SK-N-SH (cell line): Measurements from ENCODE around the gene CD86. TPM values are rescaled to one million over a fixed set of nuclear protein-coding genes. Genes with fewer than 3 reads are reported as not detected.

Experiments
- CTCF ChIA-PET: fragments of 300-600, 350-600 bp; formaldehyde crosslinking; extraction: SDS; loops from one replicate; lab custom pipeline; 2021; lab: Yijun Ruan, JAX
- POLR2A ChIA-PET: fragments of 350-600 bp; sonication (Branson Sonifier 250); formaldehyde crosslinking; extraction: SDS; loops from one replicate; lab custom pipeline; 2020; ENCODE audit warnings: antibody characterized with exemption, inconsistent platforms; lab: Yijun Ruan, JAX
- DNase-seq: peaks from one replicate; pipeline ENCODE4 v3.0.0; 2012
- H2AFZ ChIP-seq: fragments of 200-600 bp; sonication (generic); 2 replicates; pipeline ENCODE4 v1.8.1; 2016; ENCODE audit warnings: antibody characterized with exemption, mild to moderate bottlenecking, low read depth
- H3F3A ChIP-seq: fragments of 200-600 bp; sonication (generic); replicated peaks from 2 replicates; pipeline ENCODE3; 2016; ENCODE audit warnings: antibody characterized with exemption, mild to moderate bottlenecking; ENCODE audit not compliant: insufficient read depth
- H3K27ac ChIP-seq, 2 experiments: fragments of 200-500 bp in 1 of 2; fragments of 200-600 bp in 1 of 2; sonication (Bioruptor generic) in 1 of 2; sonication (generic), shearing (Covaris generic) in 1 of 2; 2 replicates each; pipeline versions ENCODE4 v1.5.1 to v1.6.1; 2014 to 2016; ENCODE audit warnings: low read depth in 2 of 2, inconsistent platforms in 1 of 2, low read length in 1 of 2, mild to moderate bottlenecking in 1 of 2, mixed read lengths in 1 of 2
- H3K27me3 ChIP-seq: fragments of 200-600 bp; sonication (generic), shearing (Covaris generic); 2 replicates; pipeline ENCODE4 v1.6.1; 2016; ENCODE audit warnings: mixed run types; ENCODE audit not compliant: insufficient read depth
- H3K36me3 ChIP-seq, 2 experiments: fragments of 200-500 bp in 1 of 2; fragments of 200-600 bp in 1 of 2; sonication (Bioruptor generic) in 1 of 2; sonication (generic) in 1 of 2; replicated peaks in 1 of 2; 2 replicates each; pipeline versions ENCODE3 to v1.5.1; 2014 to 2016; ENCODE audit warnings: low read length in 1 of 2, mild to moderate bottlenecking in 1 of 2; ENCODE audit not compliant: insufficient read depth in 2 of 2, control insufficient read depth in 1 of 2
- H3K4me1 ChIP-seq, 2 experiments: fragments of 200-500 bp in 1 of 2; fragments of 200-600 bp in 1 of 2; sonication (Bioruptor generic) in 1 of 2; sonication (generic), shearing (Covaris generic) in 1 of 2; 2 replicates each; pipeline versions ENCODE4 v1.5.1 to v1.6.1; 2014 to 2016; ENCODE audit warnings: low read depth in 1 of 2, low read length in 1 of 2, mixed run types in 1 of 2; ENCODE audit not compliant: insufficient read depth in 2 of 2, control insufficient read depth in 1 of 2
- H3K4me2 ChIP-seq: fragments of 200-600 bp; sonication (generic), shearing (Covaris generic); 2 replicates; pipeline ENCODE4 v1.6.1; 2017; ENCODE audit warnings: mixed run types
- H3K4me3 ChIP-seq, 2 experiments: fragments of 200-500 bp in 1 of 2; fragments of 200-600 bp in 1 of 2; sonication (Bioruptor generic) in 1 of 2; sonication (generic), shearing (Covaris generic) in 1 of 2; 2 replicates each; pipeline versions ENCODE4 v1.5.1 to v1.8.1; 2014 to 2016; ENCODE audit warnings: low read depth in 2 of 2, inconsistent platforms in 1 of 2, low read length in 1 of 2, mild to moderate bottlenecking in 1 of 2, mixed read lengths in 1 of 2, moderate library complexity in 1 of 2
- H3K79me2 ChIP-seq: fragments of 200-600 bp; sonication (generic); 2 replicates; pipeline ENCODE4 v1.8.1; 2017; ENCODE audit warnings: mild to moderate bottlenecking; ENCODE audit not compliant: insufficient read depth
- H3K9ac ChIP-seq: fragments of 200-600 bp; sonication (generic); 2 replicates; pipeline ENCODE4 v1.6.1; 2017; ENCODE audit warnings: mixed run types
- H3K9me2 ChIP-seq: fragments of 200-600 bp; sonication (generic); 2 replicates; pipeline ENCODE4 v1.6.1; 2017; ENCODE audit warnings: mixed run types
- H3K9me3 ChIP-seq: fragments of 200-600 bp; sonication (generic); 2 replicates; pipeline ENCODE4 v1.6.1; 2017; ENCODE audit warnings: mixed run types, mild to moderate bottlenecking, moderate library complexity
- H4K20me1 ChIP-seq: fragments of 200-600 bp; sonication (generic); 2 replicates; pipeline ENCODE4 v1.6.1; 2017; ENCODE audit warnings: mild to moderate bottlenecking, mixed run types; ENCODE audit not compliant: insufficient read depth
- CHD2 ChIP-seq: fragments of 150-350 bp; IDR thresholded peaks from 2 replicates; pipeline ENCODE4 v1.6.1; 2018; ENCODE audit warnings: low read length; ENCODE audit not compliant: partially characterized antibody
- CTCF ChIP-seq: fragments of 200-600 bp; sonication (generic); IDR thresholded peaks from 2 replicates; pipeline ENCODE4 v1.6.1; 2017; ENCODE audit warnings: antibody characterized with exemption, mild to moderate bottlenecking, moderate library complexity
- EP300 ChIP-seq, 2 experiments: IDR thresholded peaks; 2 replicates each; pipeline versions ENCODE4 v1.4.0 to v1.6.1; 2012; ENCODE audit warnings: borderline replicate concordance in 1 of 2, low read depth in 1 of 2, low read length in 1 of 2
- FOSL2 ChIP-seq: IDR thresholded peaks from 2 replicates; pipeline ENCODE4 v1.4.0; 2012; ENCODE audit warnings: low read depth, mild to moderate bottlenecking, moderate library complexity, borderline replicate concordance
- GABPA ChIP-seq: IDR thresholded peaks from 2 replicates; pipeline ENCODE4 v1.4.0; 2012; ENCODE audit warnings: low read depth, mild to moderate bottlenecking
- GATA2 ChIP-seq: sonication (generic); formaldehyde crosslinking; IDR thresholded peaks from 2 replicates; pipeline ENCODE4 v1.5.0; 2020; ENCODE audit warnings: mild to moderate bottlenecking, missing genetic modification reagents
- MEF2A ChIP-seq: IDR thresholded peaks from 2 replicates; pipeline ENCODE4 v1.4.0; 2012; ENCODE audit warnings: low read depth, borderline replicate concordance
- MXI1 ChIP-seq: IDR thresholded peaks from 2 replicates; pipeline ENCODE4 v1.6.1; 2012; ENCODE audit warnings: mild to moderate bottlenecking, low read depth, low read length, improper control_type of control experiment
- NRF1 ChIP-seq: IDR thresholded peaks from 2 replicates; pipeline ENCODE4 v1.6.1; 2012; ENCODE audit warnings: low read depth, mild to moderate bottlenecking, low read length
- RCOR1 ChIP-seq: fragments of 150-350 bp; IDR thresholded peaks from 2 replicates; pipeline ENCODE4 v1.6.1; 2017; ENCODE audit warnings: antibody characterized with exemption, low read length
- RFX5 ChIP-seq: IDR thresholded peaks from 2 replicates; pipeline ENCODE4 v1.6.1; 2012; ENCODE audit warnings: mild to moderate bottlenecking, improper control_type of control experiment, low read length
- RXRA ChIP-seq: IDR thresholded peaks from 2 replicates; pipeline ENCODE4 v1.4.0; 2012; ENCODE audit warnings: low read depth, mild to moderate bottlenecking, borderline replicate concordance
- TCF12 ChIP-seq: IDR thresholded peaks from 2 replicates; pipeline ENCODE4 v1.4.0; 2012
- ZBTB33 ChIP-seq: IDR thresholded peaks from 2 replicates; pipeline ENCODE4 v1.4.0; 2012; ENCODE audit warnings: low read depth, borderline replicate concordance
- WGBS: methylation state at CpG from one replicate; pipeline ENCODE4 v1.1.6; 2017; ENCODE audit warnings: low lambda C conversion rate; 5-methylcytosine and 5-hydroxymethylcytosine counted together
- polyA plus RNA-seq, 3 experiments: library from polyadenylated mRNA; depleted of rRNA; stranded (reverse); fragments of >200 nt; gene quantifications; 2 replicates each; pipeline ENCODE4 v1.2.3, GENCODE V29; 2012
- TF ChIP-seq, protein P1 (sequence below): fragments of 150-350 bp; IDR thresholded peaks from 2 replicates; pipeline ENCODE4 v1.6.1; 2016; ENCODE audit warnings: mild to moderate bottlenecking, low read depth, low read length

The CD86 gene
- polyA plus RNA-seq, 1 of the 3 experiments (the other 2 are of a cell fraction) = not detected

DNA sequence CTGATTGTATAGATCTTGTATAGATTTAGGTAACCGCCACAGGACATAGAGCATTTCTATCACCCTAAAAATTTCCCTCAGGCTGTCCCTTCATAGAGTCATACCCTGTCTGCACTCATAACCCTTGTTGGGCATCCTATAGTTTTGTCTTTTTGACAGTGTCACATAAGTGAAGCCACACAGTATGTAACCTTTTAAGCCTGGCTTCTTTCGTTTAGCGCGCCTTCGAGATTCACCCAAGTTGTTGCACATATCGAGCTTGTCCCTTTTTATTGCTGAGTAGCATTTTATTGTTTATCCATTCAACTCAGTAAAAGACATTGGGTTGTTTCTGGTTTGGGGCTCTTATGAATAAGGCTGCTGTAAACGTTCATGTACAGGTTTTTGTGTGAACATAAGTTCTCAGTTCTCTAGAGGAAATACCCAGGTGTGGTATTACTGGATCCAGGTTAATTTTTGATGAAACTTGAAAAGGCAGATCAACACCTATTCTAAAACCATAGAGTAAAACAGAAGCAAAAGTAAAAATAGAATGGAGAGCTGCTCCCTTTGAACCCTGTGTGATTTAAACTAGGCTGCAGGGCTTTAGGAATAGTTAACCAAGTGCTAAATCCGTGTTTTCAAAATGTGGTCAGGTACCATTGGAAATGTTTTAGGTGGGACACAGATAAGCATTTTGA, 49.5 kb downstream of the CD86 start:
- H3K27me3 ChIP-seq = no peaks in the 10 kb centered on the region; the same call in 1 of the 2 replicates
- H3K4me1 ChIP-seq = no peaks in the 10 kb centered on the region
- H3K4me3 ChIP-seq = no peak overlapping the region
- no peak for TF ChIP-seq RCOR1
- no peak for TF ChIP-seq CTCF
- no peak for TF ChIP-seq FOSL2
- no peak for TF ChIP-seq NRF1
- no peak for TF ChIP-seq RXRA
- no peaks in the 10 kb centered on the region for H4K20me1 ChIP-seq
- POLR2A ChIA-PET = no interaction called here
- H3K9me3 ChIP-seq = no peaks in the 10 kb centered on the region
- H2AFZ ChIP-seq = no peak overlapping the region
- DNase-seq = no peak
- no peaks in the 10 kb centered on the region for H3K36me3 ChIP-seq
- no peak overlapping the region for H3K4me2 ChIP-seq
- H3K79me2 ChIP-seq = no peaks in the 10 kb centered on the region
- CTCF ChIA-PET = interaction anchor here (0.5 to 1.2 kb wide), 4 partner anchors 22 to 558 kb away, joined by 3 to 5 read pairs (median 4); no protein-coding TSS in a partner anchor
- H3F3A ChIP-seq = no peaks in the 10 kb centered on the region
- no peak overlapping the region for H3K9ac ChIP-seq
- no peaks in the 10 kb centered on the region for H3K9me2 ChIP-seq
- WGBS = 47% methylated on average over 8 of the region's 8 CpGs
- H3K27ac ChIP-seq = no peak overlapping the region

GRCh38 chr3:122105626-122106025, 50.5 kb downstream of the CD86 start:
- H3K36me3 ChIP-seq = no peaks in the 10 kb centered on the region
- no peaks in the 10 kb centered on the region for H3F3A ChIP-seq
- no peaks in the 10 kb centered on the region for H3K4me1 ChIP-seq
- no peak overlapping the region for H2AFZ ChIP-seq
- WGBS = 0% methylated on average over 2 of the region's 2 CpGs
- H4K20me1 ChIP-seq = no peaks in the 10 kb centered on the region
- no peaks in the 10 kb centered on the region for H3K9me3 ChIP-seq
- H3K9me2 ChIP-seq = no peaks in the 10 kb centered on the region
- no peak overlapping the region for H3K4me3 ChIP-seq
- TF ChIP-seq NRF1 (no peak), GATA2 (CRISPR knock-in tag) (no peak), MXI1 (no peak), CHD2 (no peak), RFX5 (no peak), TCF12 (no peak), FOSL2 (no peak)
- CTCF ChIA-PET = interaction anchor here (1.0 to 1.1 kb wide), 3 partner anchors 21 to 153 kb away, joined by 3 to 5 read pairs (median 4); no protein-coding TSS in a partner anchor
- H3K79me2 ChIP-seq = no peaks in the 10 kb centered on the region
- H3K27ac ChIP-seq = no peak overlapping the region
- H3K27me3 ChIP-seq = no peaks in the 10 kb centered on the region; the same call in 1 of the 2 replicates
- H3K9ac ChIP-seq = no peak overlapping the region
- POLR2A ChIA-PET = no interaction called here
- H3K4me2 ChIP-seq = no peak overlapping the region
- DNase-seq = no peak

DNA sequence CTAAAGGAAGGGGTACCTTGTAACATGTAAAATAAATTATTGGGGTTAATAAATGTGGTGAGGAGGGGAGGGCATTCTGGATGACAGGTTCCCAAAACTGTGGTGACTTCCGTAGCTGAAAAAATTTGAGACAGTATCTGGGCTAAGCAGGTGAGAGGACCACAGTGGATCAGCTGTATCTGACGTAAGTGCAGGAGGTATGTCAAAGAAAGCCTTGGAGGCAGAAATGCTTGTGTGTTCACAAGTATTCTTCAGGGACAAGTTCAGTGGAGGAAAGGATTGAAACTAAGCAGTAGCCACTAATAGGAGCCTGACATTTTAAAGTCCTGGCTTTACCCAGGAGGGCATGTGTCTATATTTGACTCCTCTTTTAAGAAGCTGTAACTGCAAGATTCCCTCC, 52.0 kb downstream of the CD86 start:
- no peak overlapping the region for H3K4me3 ChIP-seq
- H3K9me2 ChIP-seq = no peaks in the 10 kb centered on the region
- TF ChIP-seq GABPA (no peak), EP300 (IDR thresholded peaks at IDR 0.05; ENCODE audit: borderline replicate concordance in 1 of 2, low read depth in 1 of 2, low read length in 1 of 2) (no peak), ZBTB33 (no peak), RCOR1 (no peak), MEF2A (no peak)
- TF ChIP-seq, protein P1, sequence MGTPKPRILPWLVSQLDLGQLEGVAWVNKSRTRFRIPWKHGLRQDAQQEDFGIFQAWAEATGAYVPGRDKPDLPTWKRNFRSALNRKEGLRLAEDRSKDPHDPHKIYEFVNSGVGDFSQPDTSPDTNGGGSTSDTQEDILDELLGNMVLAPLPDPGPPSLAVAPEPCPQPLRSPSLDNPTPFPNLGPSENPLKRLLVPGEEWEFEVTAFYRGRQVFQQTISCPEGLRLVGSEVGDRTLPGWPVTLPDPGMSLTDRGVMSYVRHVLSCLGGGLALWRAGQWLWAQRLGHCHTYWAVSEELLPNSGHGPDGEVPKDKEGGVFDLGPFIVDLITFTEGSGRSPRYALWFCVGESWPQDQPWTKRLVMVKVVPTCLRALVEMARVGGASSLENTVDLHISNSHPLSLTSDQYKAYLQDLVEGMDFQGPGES = no peak

More for the DNA sequence above, 52.0 kb downstream of the CD86 start:
- H2AFZ ChIP-seq = no peak overlapping the region
- no peaks in the 10 kb centered on the region for H3K4me1 ChIP-seq
- no peak overlapping the region for H3K4me2 ChIP-seq
- H3K36me3 ChIP-seq = no peaks in the 10 kb centered on the region
- ChIA-PET POLR2A (no interaction called here), CTCF (interaction anchor here (1.3 kb wide), 1 partner anchor 152 kb away, joined by 5 read pairs; no protein-coding TSS in a partner anchor)
- H3K27ac ChIP-seq = no peak overlapping the region
- H3K27me3 ChIP-seq = no peaks in the 10 kb centered on the region; the same call in 1 of the 2 replicates
- DNase-seq = no peak
- no peak overlapping the region for H3K9ac ChIP-seq
- H3F3A ChIP-seq = no peaks in the 10 kb centered on the region
- no peaks in the 10 kb centered on the region for H4K20me1 ChIP-seq
- 4% methylated on average over 2 of the region's 2 CpGs for WGBS
- H3K79me2 ChIP-seq = no peaks in the 10 kb centered on the region
- H3K9me3 ChIP-seq = no peaks in the 10 kb centered on the region
